Mesenchymal stem cell (in vitro differentiated cells and primary cell): ENCODE results near the gene SERPINE2.

Experiments
- DNase-seq: peaks from one replicate; pipeline ENCODE4 v3.0.0-alpha.2; 2013
- H2AFZ ChIP-seq: one replicate; pipeline ENCODE4 v1.6.1; 2013; ENCODE audit warnings: low read depth, mild to moderate bottlenecking, control low read depth, inconsistent platforms, low read length, moderate library complexity
- H2AK5ac ChIP-seq: 2 replicates; pipeline ENCODE4 v1.6.1; 2013; ENCODE audit warnings: low read length, moderate library complexity, mild to moderate bottlenecking, inconsistent platforms; ENCODE audit not compliant: severe bottlenecking
- H2BK120ac ChIP-seq: one replicate; pipeline ENCODE4 v1.6.1; 2013; ENCODE audit warnings: low read depth, mild to moderate bottlenecking, inconsistent platforms, low read length, moderate library complexity
- H2BK12ac ChIP-seq, 2 experiments: one replicate each; pipeline ENCODE4 v1.6.1; 2013; ENCODE audit warnings: inconsistent platforms in 2 of 2, low read length in 2 of 2, mild to moderate bottlenecking in 2 of 2, moderate library complexity in 2 of 2, control low read depth in 1 of 2
- H2BK15ac ChIP-seq: one replicate; pipeline ENCODE4 v1.6.1; 2013; ENCODE audit warnings: mild to moderate bottlenecking, low read depth, inconsistent platforms; ENCODE audit not compliant: poor library complexity, severe bottlenecking
- H2BK5ac ChIP-seq: 2 replicates; pipeline ENCODE4 v1.6.1; 2013; ENCODE audit warnings: low read depth, mild to moderate bottlenecking, low read length, control low read depth, inconsistent platforms; ENCODE audit not compliant: poor library complexity, severe bottlenecking
- H3K14ac ChIP-seq, 2 experiments: one replicate each; pipeline ENCODE4 v1.6.1; 2013; ENCODE audit warnings: inconsistent platforms in 2 of 2, low read length in 2 of 2, control low read depth in 1 of 2, mild to moderate bottlenecking in 1 of 2, moderate library complexity in 1 of 2
- H3K18ac ChIP-seq, 2 experiments: one replicate each; pipeline ENCODE4 v1.6.1; 2013; ENCODE audit warnings: inconsistent platforms in 2 of 2, low read length in 2 of 2, control low read depth in 1 of 2, low read depth in 1 of 2, mild to moderate bottlenecking in 1 of 2
- H3K23ac ChIP-seq, 2 experiments: one replicate each; pipeline ENCODE4 v1.6.1; 2013; ENCODE audit warnings: inconsistent platforms in 2 of 2, low read length in 2 of 2, mild to moderate bottlenecking in 2 of 2, moderate library complexity in 2 of 2, control low read depth in 1 of 2
- H3K27ac ChIP-seq: 2 replicates; pipeline ENCODE4 v1.5.1; 2013; ENCODE audit warnings: mild to moderate bottlenecking, moderate library complexity, low read length, control low read depth, inconsistent platforms; ENCODE audit not compliant: poor library complexity, severe bottlenecking
- H3K27me3 ChIP-seq, 2 experiments: 2 replicates each; pipeline versions ENCODE4 v1.6.1 to v1.7.0; 2013; ENCODE audit warnings: low read length in 2 of 2, mild to moderate bottlenecking in 2 of 2, moderate library complexity in 2 of 2, control low read depth in 1 of 2, inconsistent platforms in 1 of 2; ENCODE audit not compliant: control insufficient read depth in 1 of 2, insufficient read depth in 1 of 2
- H3K36me3 ChIP-seq, 2 experiments: 2 replicates each; pipeline versions ENCODE4 v1.6.1 to v1.7.0; 2013; ENCODE audit warnings: low read length in 2 of 2, control low read depth in 1 of 2, inconsistent platforms in 1 of 2, low read depth in 1 of 2, mild to moderate bottlenecking in 1 of 2; ENCODE audit not compliant: insufficient read depth in 2 of 2, control insufficient read depth in 1 of 2
- H3K4ac ChIP-seq, 2 experiments: one replicate each; pipeline ENCODE4 v1.6.1; 2013; ENCODE audit warnings: inconsistent platforms in 2 of 2, low read length in 2 of 2, mild to moderate bottlenecking in 2 of 2, moderate library complexity in 2 of 2, control low read depth in 1 of 2, low read depth in 1 of 2
- H3K4me1 ChIP-seq: 2 replicates; pipeline ENCODE4 v1.6.1; 2013; ENCODE audit warnings: low read depth, low read length, control low read depth; ENCODE audit not compliant: control insufficient read depth, insufficient read depth
- H3K4me2 ChIP-seq: 2 replicates; pipeline ENCODE4 v1.6.1; 2013; ENCODE audit warnings: low read length, mild to moderate bottlenecking, inconsistent platforms; ENCODE audit not compliant: poor library complexity, severe bottlenecking
- H3K4me3 ChIP-seq, 2 experiments: 2 replicates each; pipeline versions ENCODE4 v1.5.1 to v1.7.0; 2013; ENCODE audit warnings: low read length in 2 of 2, mild to moderate bottlenecking in 2 of 2, control low read depth in 1 of 2, low read depth in 1 of 2; ENCODE audit not compliant: insufficient read depth in 1 of 2
- H3K79me1 ChIP-seq: replicated peaks from 2 replicates; pipeline ENCODE4 v1.6.1; 2013; ENCODE audit warnings: mild to moderate bottlenecking, control low read depth, low read length, inconsistent platforms; ENCODE audit not compliant: poor library complexity, severe bottlenecking
- H3K9ac ChIP-seq: 2 replicates; pipeline ENCODE4 v1.7.0; 2013; ENCODE audit warnings: mild to moderate bottlenecking, low read length, moderate library complexity
- H3K9me3 ChIP-seq: 2 replicates; pipeline ENCODE4 v1.7.0; 2013; ENCODE audit warnings: mild to moderate bottlenecking, low read length; ENCODE audit not compliant: control insufficient read depth
- H4K8ac ChIP-seq: one replicate; pipeline ENCODE4 v1.6.1; 2013; ENCODE audit warnings: inconsistent platforms, mild to moderate bottlenecking, low read length, moderate library complexity
- H4K91ac ChIP-seq: one replicate; pipeline ENCODE4 v1.6.1; 2013; ENCODE audit warnings: mild to moderate bottlenecking, low read length, inconsistent platforms
- WGBS: methylation state at CpG from one replicate; pipeline ENCODE4 v1.1.7; 2013; ENCODE audit warnings: mixed read lengths; 5-methylcytosine and 5-hydroxymethylcytosine counted together

The SERPINE2 gene

DNA sequence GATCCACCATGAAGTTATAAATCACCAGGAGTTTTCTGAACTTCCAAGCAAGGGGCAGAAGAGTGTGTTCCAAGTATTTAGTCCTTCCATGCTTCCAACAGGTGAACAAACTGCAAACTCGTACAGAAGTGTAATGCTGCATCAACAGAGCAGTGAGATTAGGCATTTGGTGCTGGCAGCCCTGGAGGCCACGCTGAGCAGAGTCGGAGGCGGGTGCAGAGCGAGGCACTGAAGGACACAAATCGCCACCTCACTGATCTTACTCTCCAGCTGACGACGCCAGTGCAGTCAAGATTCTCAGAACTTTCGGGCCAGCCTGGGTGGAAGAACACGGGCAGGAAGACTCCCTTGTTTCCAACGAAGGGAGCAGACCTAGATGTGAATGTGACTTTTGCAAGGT is 39.2 kb downstream of the SERPINE2 start:
- H3K9ac ChIP-seq: no peak overlapping the region

GRCh38 chr2:223998948-223999347 is 40.1 kb downstream of the SERPINE2 start:
- H3K23ac ChIP-seq: no peak overlapping the region
- WGBS: no CpG with 5 or more reads among the region's 2 CpGs
- no peak overlapping the region for H2AK5ac ChIP-seq
- H2BK15ac ChIP-seq: no peak overlapping the region
- H2BK12ac ChIP-seq: no peak overlapping the region
- no peak overlapping the region for H3K27ac ChIP-seq
- DNase-seq: no peak
- no peak overlapping the region for H2BK120ac ChIP-seq
- no peaks in the 10 kb centered on the region for H3K27me3 ChIP-seq
- H3K14ac ChIP-seq: no peak overlapping the region
- no peak overlapping the region for H3K18ac ChIP-seq
- H3K4ac ChIP-seq: no peak overlapping the region
- no peak overlapping the region for H3K4me2 ChIP-seq
- no peak overlapping the region for H2BK5ac ChIP-seq
- peaks cover 28 to 73% of the 10 kb centered on the region in 2 experiments for H3K36me3 ChIP-seq
- H4K91ac ChIP-seq: no peak overlapping the region
- H3K9me3 ChIP-seq: no peaks in the 10 kb centered on the region
- H2AFZ ChIP-seq: no peak overlapping the region
- H3K79me1 ChIP-seq: peaks cover 14% of the 10 kb centered on the region
- H3K9ac ChIP-seq: no peak overlapping the region
- peaks cover 13% of the 10 kb centered on the region for H3K4me1 ChIP-seq
- no peak overlapping the region for H4K8ac ChIP-seq
- H3K4me3 ChIP-seq: no peak overlapping the region

More for the DNA sequence above, 39.2 kb downstream of the SERPINE2 start:
- Histone ChIP-seq H2BK12ac (no peak overlapping the region), H3K4ac (no peak overlapping the region), H2BK15ac (no peak overlapping the region), H2AK5ac (no peak overlapping the region), H3K36me3 (peaks cover 28 to 67% of the 10 kb centered on the region in 2 experiments), H3K14ac (no peak overlapping the region), H3K18ac (no peak overlapping the region), H3K27ac (no peak overlapping the region), H2AFZ (no peak overlapping the region), H3K4me2 (no peak overlapping the region), H3K27me3 (no peaks in the 10 kb centered on the region), H2BK120ac (no peak overlapping the region), H4K91ac (no peak overlapping the region), H3K23ac (no peak overlapping the region), H3K4me3 (no peak overlapping the region), H3K79me1 (peaks cover 14% of the 10 kb centered on the region), H3K9me3 (no peaks in the 10 kb centered on the region), H4K8ac (no peak overlapping the region), H3K4me1 (peaks cover 9% of the 10 kb centered on the region), H2BK5ac (no peak overlapping the region)
- DNase-seq: no peak
- 97% methylated on average over 11 of the region's 11 CpGs for WGBS

DNA sequence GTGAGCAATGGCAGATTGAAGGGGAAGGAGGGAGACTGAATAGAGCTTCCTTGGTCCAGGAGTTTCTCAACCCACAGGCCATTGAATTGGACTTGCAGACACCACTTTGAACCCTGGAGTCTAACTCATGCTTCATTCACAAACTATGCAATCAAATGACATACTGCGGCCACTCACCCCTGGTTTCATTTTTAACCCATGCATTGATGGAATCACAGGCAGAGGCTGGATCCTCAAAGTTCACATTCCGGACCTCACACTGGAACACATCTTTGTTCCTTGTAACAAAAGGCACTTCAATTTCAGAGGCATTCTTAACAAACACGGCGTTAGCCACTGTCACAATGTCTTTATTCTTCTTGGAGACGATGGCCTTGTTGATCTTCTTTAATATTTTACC is 41.1 kb downstream of the SERPINE2 start:
- Histone ChIP-seq H3K23ac (no peak overlapping the region), H3K4me2 (no peak overlapping the region), H2BK15ac (no peak overlapping the region), H4K91ac (no peak overlapping the region), H2BK12ac (no peak overlapping the region), H3K9me3 (no peaks in the 10 kb centered on the region), H2BK120ac (no peak overlapping the region), H2AK5ac (no peak overlapping the region), H3K79me1 (peaks cover 11% of the 10 kb centered on the region), H3K27ac (no peak overlapping the region), H4K8ac (peak overlapping the region; percentile 15), H3K18ac (no peak overlapping the region), H3K9ac (no peak overlapping the region), H3K27me3 (no peaks in the 10 kb centered on the region), H3K36me3 (peaks cover 28 to 78% of the 10 kb centered on the region in 2 experiments), H2BK5ac (no peak overlapping the region), H3K14ac (no peak overlapping the region), H3K4me3 (no peak overlapping the region), H3K4me1 (peaks cover 13% of the 10 kb centered on the region), H3K4ac (no peak overlapping the region), H2AFZ (no peak overlapping the region)
- 84% methylated on average over 4 of the region's 5 CpGs for WGBS
- DNase-seq: peak; percentile 41

GRCh38 chr2:223996391-223996790 is 42.7 kb downstream of the SERPINE2 start:
- H3K36me3 ChIP-seq: peaks cover 27 to 85% of the 10 kb centered on the region in 2 experiments
- no peak overlapping the region for H3K18ac ChIP-seq
- H2AFZ ChIP-seq: no peak overlapping the region
- no peak overlapping the region for H4K8ac ChIP-seq
- no peak overlapping the region for H4K91ac ChIP-seq
- no peak overlapping the region for H2BK15ac ChIP-seq
- H3K79me1 ChIP-seq: peaks cover 12% of the 10 kb centered on the region
- no peak overlapping the region for H3K9ac ChIP-seq
- H2BK120ac ChIP-seq: no peak overlapping the region
- no peaks in the 10 kb centered on the region for H3K9me3 ChIP-seq
- no peak overlapping the region for H3K4me3 ChIP-seq
- no peak overlapping the region for H2BK12ac ChIP-seq
- no peak overlapping the region for H3K4me2 ChIP-seq
- H3K14ac ChIP-seq: no peak overlapping the region
- H2BK5ac ChIP-seq: no peak overlapping the region
- peaks cover 13% of the 10 kb centered on the region for H3K4me1 ChIP-seq
- WGBS: over 99% methylated on average over 6 of the region's 6 CpGs
- no peak overlapping the region for H3K27ac ChIP-seq
- no peak overlapping the region for H2AK5ac ChIP-seq
- H3K23ac ChIP-seq: no peak overlapping the region
- H3K4ac ChIP-seq: no peak overlapping the region
- no peak for DNase-seq
- H3K27me3 ChIP-seq: no peaks in the 10 kb centered on the region
